HepG2 (cell line): ENCODE measurements around the gene CFL1. TPM values are rescaled to one million over a fixed set of nuclear protein-coding genes. Genes with fewer than 3 reads are reported as not detected.

Source experiments
- ARID4A ChIP-seq: sonication (generic); formaldehyde crosslinking; IDR thresholded peaks from 2 replicates; pipeline ENCODE4 v1.5.0; 2020; ENCODE audit warnings: mild to moderate bottlenecking, missing genetic modification reagents, borderline replicate concordance
- BHLHE40 ChIP-seq: IDR thresholded peaks from 2 replicates; pipeline ENCODE4 v1.6.1; 2011; ENCODE audit warnings: low read length, improper control_type of control experiment
- FOXK2 ChIP-seq: fragments of 450-650 bp; IDR thresholded peaks from 2 replicates; pipeline ENCODE4 v1.6.1; 2016
- MNT ChIP-seq: fragments of 450-650 bp; IDR thresholded peaks from 2 replicates; pipeline ENCODE4 v1.6.1; 2016
- NCOA2 ChIP-seq: sonication (generic); formaldehyde crosslinking; IDR thresholded peaks from 2 replicates; pipeline ENCODE4 v1.8.0; 2022; ENCODE audit warnings: inconsistent platforms
- PAX8 ChIP-seq: sonication (generic); formaldehyde crosslinking; IDR thresholded peaks from 2 replicates; pipeline ENCODE4 v1.8.0; 2022; ENCODE audit warnings: mild to moderate bottlenecking, missing genetic modification reagents, borderline replicate concordance
- RARA ChIP-seq: IDR thresholded peaks from 2 replicates; pipeline ENCODE4 v1.6.1; 2016; ENCODE audit warnings: missing genetic modification reagents, missing compliant biosample characterization
- RFX1 ChIP-seq: fragments of 450-650 bp; IDR thresholded peaks from 2 replicates; pipeline ENCODE4 v1.6.1; 2017
- SMAD1 ChIP-seq: sonication (generic); formaldehyde crosslinking; IDR thresholded peaks from 2 replicates; pipeline ENCODE4 v1.4.0; 2020; ENCODE audit warnings: missing genetic modification reagents, low read depth, mild to moderate bottlenecking, borderline replicate concordance
- SMARCE1 ChIP-seq: fragments of 450-650 bp; IDR thresholded peaks from 2 replicates; pipeline ENCODE4 v1.6.1; 2017; ENCODE audit warnings: borderline replicate concordance
- U2AF2 ChIP-seq: fragments of 200-400 bp; formaldehyde crosslinking; IDR thresholded peaks from 2 replicates; pipeline ENCODE4 v1.6.1; 2017; ENCODE audit warnings: low read depth, mild to moderate bottlenecking, low read length
- ZBTB3 ChIP-seq: sonication (generic); formaldehyde crosslinking; IDR thresholded peaks from 2 replicates; pipeline ENCODE4 v1.4.0; 2020; ENCODE audit warnings: low read depth, mild to moderate bottlenecking, moderate library complexity, missing genetic modification reagents, borderline replicate concordance
- ZBTB4 ChIP-seq: sonication (generic); formaldehyde crosslinking; IDR thresholded peaks from 2 replicates; pipeline ENCODE4 v1.4.0; 2020; ENCODE audit warnings: missing genetic modification reagents, mild to moderate bottlenecking, borderline replicate concordance
- ZNF383 ChIP-seq: sonication (generic); formaldehyde crosslinking; IDR thresholded peaks from 2 replicates; pipeline ENCODE4 v1.4.0; 2020; ENCODE audit warnings: missing genetic modification reagents, mild to moderate bottlenecking, borderline replicate concordance
- ZNF572 ChIP-seq: sonication (generic); formaldehyde crosslinking; IDR thresholded peaks from 2 replicates; pipeline ENCODE4 v1.5.1; 2020; ENCODE audit warnings: mild to moderate bottlenecking, missing genetic modification reagents
- ZNF605 ChIP-seq: sonication (generic); formaldehyde crosslinking; IDR thresholded peaks from 2 replicates; pipeline ENCODE4 v1.8.0; 2022; ENCODE audit warnings: mild to moderate bottlenecking, missing genetic modification reagents
- ZNF781 ChIP-seq: sonication (generic); formaldehyde crosslinking; IDR thresholded peaks from 2 replicates; pipeline ENCODE4 v1.5.1; 2020; ENCODE audit warnings: borderline replicate concordance, mild to moderate bottlenecking, missing genetic modification reagents; ENCODE audit errors: not compliant biosample characterization
- polyA plus RNA-seq, 8 experiments: library from polyadenylated mRNA; depleted of rRNA in 3 of 8; stranded (reverse) in 7 of 8; unstranded in 1 of 8; fragments of >200 nt; fragmentation: Illumina TruSeq in 4 of 8; extraction: Trizol in 4 of 8; gene quantifications; 2 replicates each; pipeline versions ENCODE4 v1.2.1 to v1.2.3, GENCODE V29; 2011 to 2016; ENCODE audit warnings: low read depth in 4 of 8, missing spikeins in 1 of 8, mixed read lengths in 1 of 8; ENCODE audit not compliant: insufficient read depth in 1 of 8
- total RNA-seq, 5 experiments: library from RNA; depleted of rRNA; stranded (reverse); fragments of >200 nt; fragmentation: Illumina TruSeq; extraction: Trizol; gene quantifications; 2 replicates each; pipeline ENCODE4 v1.2.3, GENCODE V29; 2016; ENCODE audit warnings: low read depth in 1 of 5
- TF ChIP-seq, protein P1 (sequence below): sonication (generic); formaldehyde crosslinking; IDR thresholded peaks from 2 replicates; pipeline ENCODE4 v1.8.1; 2023; ENCODE audit warnings: missing genetic modification reagents, mild to moderate bottlenecking, borderline replicate concordance

Gene CFL1
- total and polyA plus RNA-seq, 2 of the 13 experiments (the other 11 are each of a cell fraction or from before 2014, with no cell fraction given): 379 to 383 TPM

- TF ChIP-seq RARA (CRISPR knock-in tag) (peak; percentile 58; the same call in 1 of the 2 replicates), ZBTB4 (CRISPR knock-in tag) (no peak), ZNF781 (CRISPR knock-in tag) (no peak), ZNF383 (CRISPR knock-in tag) (no peak), NCOA2 (0 out of 2 replicates have a peak, but pooled peaks have one; percentile 19), ZBTB3 (CRISPR knock-in tag) (no peak), ZNF605 (CRISPR knock-in tag) (no peak), MNT (no peak), SMAD1 (CRISPR knock-in tag) (no peak), RFX1 (no peak), ZNF572 (CRISPR knock-in tag) (no peak), PAX8 (no peak), ARID4A (CRISPR knock-in tag) (peak; percentile 89), SMARCE1 (no peak), FOXK2 (peak; percentile 23; the same call in 1 of the 2 replicates), U2AF2 (no peak), BHLHE40 (peak; percentile 83)
- TF ChIP-seq, protein P1, sequence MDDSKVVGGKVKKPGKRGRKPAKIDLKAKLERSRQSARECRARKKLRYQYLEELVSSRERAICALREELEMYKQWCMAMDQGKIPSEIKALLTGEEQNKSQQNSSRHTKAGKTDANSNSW (CRISPR knock-in tag): no peak; the same call in 1 of the 2 replicates
These were observed 42.3 kb upstream of the CFL1 start, which contains the start of gene FOSL1 (continued) for GRCh38 chr11:65900125-65900898.
